OCI-LY3 (cell line): ENCODE data around the gene LHX5.

Experiments used
- H2AFZ ChIP-seq: fragments of 200-600, 300-600 bp; shearing (Covaris generic); 2 replicates; pipeline ENCODE4 v1.6.0; 2014; ENCODE audit warnings: antibody characterized with exemption, low read depth, low read length
- H3K27ac ChIP-seq: fragments of 200-600, 300-600 bp; sonication (generic); 2 replicates; pipeline ENCODE4 v1.5.1; 2014; ENCODE audit warnings: mild to moderate bottlenecking, low read length, moderate library complexity, mixed read lengths
- H3K27me3 ChIP-seq: fragments of 200-600, 300-600 bp; sonication (generic); 2 replicates; pipeline ENCODE4 v1.6.1; 2014; ENCODE audit warnings: low read depth, low read length, mixed read lengths
- H3K36me3 ChIP-seq: fragments of 200-600, 300-600 bp; sonication (generic); replicated peaks from 2 replicates; pipeline ENCODE3; 2014; ENCODE audit warnings: low read depth, low read length, mixed read lengths
- H3K4me1 ChIP-seq: fragments of 300-600, 200-600 bp; sonication (generic); 2 replicates; pipeline ENCODE4 v1.6.1; 2014; ENCODE audit warnings: low read length, mixed read lengths
- H3K4me2 ChIP-seq: fragments of 200-600, 300-600 bp; sonication (generic); 2 replicates; pipeline ENCODE4 v1.6.1; 2014; ENCODE audit warnings: low read length, mixed read lengths
- H3K4me3 ChIP-seq: fragments of 300-600, 200-600 bp; sonication (generic); 2 replicates; pipeline ENCODE4 v1.5.1; 2014; ENCODE audit warnings: antibody characterized with exemption, mild to moderate bottlenecking, low read length, moderate library complexity
- H3K79me2 ChIP-seq: fragments of 300-600, 200-600 bp; shearing (Covaris generic); 2 replicates; pipeline ENCODE4 v1.6.1; 2014; ENCODE audit warnings: mild to moderate bottlenecking, low read length, mixed read lengths
- H3K9ac ChIP-seq: fragments of 300-600, 200-600 bp; shearing (Covaris generic); 2 replicates; pipeline ENCODE4 v1.6.0; 2014; ENCODE audit warnings: mild to moderate bottlenecking, low read length, moderate library complexity
- H3K9me3 ChIP-seq: fragments of 200-600, 300-600 bp; shearing (Covaris generic); 2 replicates; pipeline ENCODE4 v1.6.1; 2014; ENCODE audit warnings: low read length, mixed read lengths; ENCODE audit not compliant: insufficient read depth
- H4K20me1 ChIP-seq: fragments of 200-600, 300-600 bp; sonication (generic); 2 replicates; pipeline ENCODE4 v1.6.1; 2016; ENCODE audit warnings: low read length, mixed read lengths; ENCODE audit not compliant: insufficient read depth
- CTCF ChIP-seq: fragments of 200-600, 300-600 bp; sonication (generic); IDR thresholded peaks from 2 replicates; pipeline ENCODE4 v1.5.1; 2014; ENCODE audit warnings: antibody characterized with exemption, low read length, low read depth
- EZH2phosphoT487 ChIP-seq: fragments of 200-600 bp; shearing (Covaris generic); IDR thresholded peaks from 2 replicates; pipeline ENCODE4 v1.6.1; 2018; ENCODE audit warnings: antibody characterized with exemption, mixed run types, low read depth

The LHX5 gene

DNA sequence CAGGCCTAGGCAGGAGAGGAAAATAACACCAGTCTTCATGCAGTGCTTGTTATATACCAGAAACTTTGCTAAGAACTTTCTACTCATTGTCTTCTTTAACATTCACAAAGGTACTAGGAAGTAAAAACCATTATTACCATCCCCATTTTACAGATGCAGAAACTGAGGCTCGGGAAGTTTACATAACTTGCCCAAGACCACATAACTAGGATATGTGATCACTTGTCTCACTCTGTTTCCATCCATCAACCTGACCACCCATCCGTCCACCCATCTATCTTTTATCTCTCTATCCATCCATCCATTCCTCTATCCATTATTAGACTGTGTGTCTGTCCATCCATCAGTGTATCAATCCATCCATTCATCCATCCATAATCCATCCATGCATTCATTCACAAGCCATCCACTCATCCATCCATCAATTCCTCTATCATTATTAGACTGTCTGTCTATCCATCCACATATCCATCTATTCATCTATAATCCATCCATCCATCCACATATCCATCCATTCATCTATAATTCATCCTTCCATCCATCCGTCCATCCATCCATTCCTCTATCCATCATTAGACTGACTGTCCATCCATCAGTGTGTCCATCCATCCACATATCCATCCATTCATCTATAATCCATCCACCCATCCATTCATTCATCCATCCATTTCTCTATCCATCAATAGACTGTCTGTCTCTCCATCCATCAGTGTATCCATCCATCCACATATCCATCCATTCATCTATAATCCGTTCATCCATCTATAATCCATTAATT lies 33.0 kb downstream of the LHX5 start:
- Histone ChIP-seq H3K27ac (no peak overlapping the region), H2AFZ (no peak overlapping the region), H4K20me1 (no peaks in the 10 kb centered on the region), H3K79me2 (no peaks in the 10 kb centered on the region), H3K4me1 (no peaks in the 10 kb centered on the region), H3K27me3 (peaks cover 54% of the 10 kb centered on the region), H3K36me3 (no peaks in the 10 kb centered on the region), H3K4me3 (no peak overlapping the region), H3K9me3 (no peaks in the 10 kb centered on the region), H3K9ac (no peak overlapping the region), H3K4me2 (no peak overlapping the region)
- TF ChIP-seq EZH2phosphoT487 = no peak
- TF ChIP-seq CTCF = no peak

DNA sequence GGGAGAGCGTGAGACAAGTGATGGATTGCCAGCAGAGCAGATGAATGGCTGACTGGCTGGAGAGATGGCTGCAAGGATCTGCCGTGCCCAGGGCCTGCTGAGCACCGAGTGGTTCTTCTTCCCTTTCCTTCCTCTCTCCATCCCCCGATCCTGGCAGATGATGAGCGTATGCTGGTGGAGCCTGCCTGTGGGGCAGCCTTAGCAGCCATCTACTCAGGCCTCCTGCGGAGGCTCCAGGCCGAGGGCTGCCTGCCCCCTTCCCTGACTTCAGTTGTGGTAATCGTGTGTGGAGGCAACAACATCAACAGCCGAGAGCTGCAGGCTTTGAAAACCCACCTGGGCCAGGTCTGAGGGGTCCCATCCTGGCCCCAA lies 34.0 kb downstream of the LHX5 start:
- Histone ChIP-seq H3K27ac (no peak overlapping the region), H2AFZ (no peak overlapping the region), H3K27me3 (peaks cover 60% of the 10 kb centered on the region), H3K9ac (no peak overlapping the region), H4K20me1 (no peaks in the 10 kb centered on the region), H3K9me3 (no peaks in the 10 kb centered on the region), H3K79me2 (no peaks in the 10 kb centered on the region), H3K4me1 (no peaks in the 10 kb centered on the region), H3K4me3 (no peak overlapping the region), H3K4me2 (no peak overlapping the region), H3K36me3 (no peaks in the 10 kb centered on the region)
- TF ChIP-seq CTCF (no peak), EZH2phosphoT487 (no peak)

- Histone ChIP-seq H3K36me3 (no peaks in the 10 kb centered on the region), H3K4me1 (no peaks in the 10 kb centered on the region), H3K4me3 (no peak overlapping the region), H3K27ac (no peak overlapping the region), H3K79me2 (no peaks in the 10 kb centered on the region), H4K20me1 (no peaks in the 10 kb centered on the region), H3K27me3 (peaks cover 62% of the 10 kb centered on the region), H3K4me2 (no peak overlapping the region), H3K9me3 (no peaks in the 10 kb centered on the region), H2AFZ (no peak overlapping the region), H3K9ac (no peak overlapping the region)
- no peak for TF ChIP-seq EZH2phosphoT487
- TF ChIP-seq CTCF = no peak
These were observed 34.5 kb downstream of the LHX5 start for GRCh38 chr12:113436993-113437728.

- Histone ChIP-seq H3K27me3 (peaks cover 56% of the 10 kb centered on the region), H3K4me2 (no peak overlapping the region), H3K4me1 (no peaks in the 10 kb centered on the region), H3K4me3 (no peak overlapping the region), H3K9me3 (no peaks in the 10 kb centered on the region), H3K27ac (no peak overlapping the region), H2AFZ (no peak overlapping the region), H3K36me3 (no peaks in the 10 kb centered on the region), H3K79me2 (no peaks in the 10 kb centered on the region), H4K20me1 (no peaks in the 10 kb centered on the region), H3K9ac (no peak overlapping the region)
- TF ChIP-seq CTCF = no peak
- no peak for TF ChIP-seq EZH2phosphoT487
These were observed 35.1 kb downstream of the LHX5 start for GRCh38 chr12:113436586-113436985.
